Astrocyte (in vitro differentiated cells and primary cell): ENCODE measurements around the gene TMEM232. TPM values are rescaled to one million over a fixed set of nuclear protein-coding genes. Genes with fewer than 3 reads are reported as not detected.

Experiments
- DNase-seq: peaks from one replicate; pipeline ENCODE4 v3.0.0-alpha.2; 2010; ENCODE audit warnings: low read depth
- FAIRE-seq: peaks from 2 replicates; lab custom pipeline; 2011; peaks lifted over from hg19 to GRCh38; lab: Jason Lieb, UNC
- H2AFZ ChIP-seq: 2 replicates; pipeline ENCODE4 v1.6.0; 2012; ENCODE audit warnings: low read depth, low read length, inconsistent platforms
- H3K27ac ChIP-seq: 2 replicates; pipeline ENCODE4 v1.5.1; 2011; ENCODE audit warnings: low read depth, low read length, inconsistent platforms
- H3K27me3 ChIP-seq: 2 replicates; pipeline ENCODE4 v1.6.0; 2011; ENCODE audit warnings: low read length, inconsistent platforms; ENCODE audit not compliant: insufficient read depth
- H3K36me3 ChIP-seq: 2 replicates; pipeline ENCODE4 v1.5.1; 2011; ENCODE audit warnings: low read length, inconsistent platforms; ENCODE audit not compliant: insufficient read depth
- H3K4me1 ChIP-seq: 2 replicates; pipeline ENCODE4 v1.5.1; 2011; ENCODE audit warnings: low read length, inconsistent platforms; ENCODE audit not compliant: insufficient read depth
- H3K4me2 ChIP-seq: 2 replicates; pipeline ENCODE4 v1.6.0; 2012; ENCODE audit warnings: low read length, inconsistent platforms
- H3K4me3 ChIP-seq: 2 replicates; pipeline ENCODE4 v1.5.1; 2011; ENCODE audit warnings: low read depth, mild to moderate bottlenecking, low read length, inconsistent platforms; ENCODE audit not compliant: insufficient read depth
- H3K79me2 ChIP-seq: 2 replicates; pipeline ENCODE4 v1.6.0; 2012; ENCODE audit warnings: mild to moderate bottlenecking, low read length, inconsistent platforms; ENCODE audit not compliant: insufficient read depth
- H3K9ac ChIP-seq: 2 replicates; pipeline ENCODE4 v1.6.0; 2012; ENCODE audit warnings: mild to moderate bottlenecking, low read length, inconsistent platforms
- H3K9me3 ChIP-seq: 2 replicates; pipeline ENCODE4 v1.5.1; 2012; ENCODE audit warnings: low read depth, mild to moderate bottlenecking, low read length, inconsistent platforms; ENCODE audit not compliant: insufficient read depth
- H4K20me1 ChIP-seq: 2 replicates; pipeline ENCODE4 v1.6.0; 2012; ENCODE audit warnings: low read length, inconsistent platforms; ENCODE audit not compliant: insufficient read depth
- H3K27ac Mint-ChIP-seq: one replicate; pipeline ENCODE4 v1.8.0; 2021; ENCODE audit warnings: mild to moderate bottlenecking, mixed read lengths; ENCODE audit not compliant: unreplicated experiment
- H3K27me3 Mint-ChIP-seq: one replicate; pipeline ENCODE4 v1.8.0; 2021; ENCODE audit warnings: low read depth, mixed read lengths; ENCODE audit not compliant: unreplicated experiment
- H3K36me3 Mint-ChIP-seq: one replicate; pipeline ENCODE4 v1.8.0; 2021; ENCODE audit warnings: low read depth, mixed read lengths; ENCODE audit not compliant: unreplicated experiment
- H3K4me1 Mint-ChIP-seq: one replicate; pipeline ENCODE4 v1.8.0; 2021; ENCODE audit warnings: low read depth, mixed read lengths; ENCODE audit not compliant: unreplicated experiment
- H3K4me3 Mint-ChIP-seq: one replicate; pipeline ENCODE4 v1.8.0; 2021; ENCODE audit warnings: mild to moderate bottlenecking, moderate library complexity, mixed read lengths; ENCODE audit not compliant: unreplicated experiment
- H3K9me3 Mint-ChIP-seq: one replicate; pipeline ENCODE4 v1.8.0; 2021; ENCODE audit warnings: mild to moderate bottlenecking, mixed read lengths; ENCODE audit not compliant: unreplicated experiment
- CTCF ChIP-seq: IDR thresholded peaks from 2 replicates; pipeline ENCODE4 v1.5.1; 2011; ENCODE audit warnings: low read depth, mild to moderate bottlenecking, inconsistent platforms, low read length, moderate library complexity; ENCODE audit not compliant: insufficient read depth
- EZH2 ChIP-seq: IDR thresholded peaks from 2 replicates; pipeline ENCODE4 v1.6.1; 2012; ENCODE audit warnings: mild to moderate bottlenecking, low read length, inconsistent platforms; ENCODE audit not compliant: insufficient read depth
- total RNA-seq: library from RNA; stranded (reverse); gene quantifications from 2 replicates; pipeline ENCODE4 v1.2.1, GENCODE V29; 2021

The TMEM232 gene
- total RNA-seq, 1 donor from 2014 or later, result 1.4 TPM

GRCh38 chr5:110512266-110512665 lies 214.2 kb downstream of the TMEM232 start:
- no peak overlapping the region for H3K27ac ChIP-seq
- no peak overlapping the region for H3K27ac Mint-ChIP-seq
- no peak for FAIRE-seq
- TF ChIP-seq CTCF (no peak), EZH2 (no peak)
- no peak overlapping the region for H2AFZ ChIP-seq
- H3K4me2 ChIP-seq, result no peak overlapping the region
- H3K4me1 ChIP-seq, result no peaks in the 10 kb centered on the region
- H3K36me3 Mint-ChIP-seq, result no peaks in the 10 kb centered on the region
- no peak overlapping the region for H3K9ac ChIP-seq
- peak; percentile 50 for DNase-seq
- no peak overlapping the region for H3K4me3 ChIP-seq
- H3K4me3 Mint-ChIP-seq, result no peak overlapping the region
- H3K9me3 ChIP-seq, result no peaks in the 10 kb centered on the region
- no peaks in the 10 kb centered on the region for H3K36me3 ChIP-seq
- H3K79me2 ChIP-seq, result no peaks in the 10 kb centered on the region
- no peaks in the 10 kb centered on the region for H3K27me3 ChIP-seq
- H3K27me3 Mint-ChIP-seq, result no peaks in the 10 kb centered on the region
- H4K20me1 ChIP-seq, result no peaks in the 10 kb centered on the region
- no peaks in the 10 kb centered on the region for H3K9me3 Mint-ChIP-seq
- H3K4me1 Mint-ChIP-seq, result peaks cover 5% of the 10 kb centered on the region

- Histone ChIP-seq H3K36me3 (no peaks in the 10 kb centered on the region), H4K20me1 (no peaks in the 10 kb centered on the region), H3K4me1 (no peaks in the 10 kb centered on the region), H3K79me2 (no peaks in the 10 kb centered on the region), H3K9me3 (no peaks in the 10 kb centered on the region), H3K4me2 (no peak overlapping the region), H3K27ac (no peak overlapping the region), H3K27me3 (no peaks in the 10 kb centered on the region), H2AFZ (no peak overlapping the region), H3K9ac (no peak overlapping the region), H3K4me3 (no peak overlapping the region)
- Mint-ChIP-seq H3K27ac (peak overlapping the region; percentile 3), H3K27me3 (no peaks in the 10 kb centered on the region), H3K36me3 (no peaks in the 10 kb centered on the region), H3K9me3 (no peaks in the 10 kb centered on the region), H3K4me3 (no peak overlapping the region), H3K4me1 (peaks cover 5% of the 10 kb centered on the region)
- DNase-seq, result peak; percentile 23
- no peak for TF ChIP-seq EZH2
- no peak for TF ChIP-seq CTCF
- no peak for FAIRE-seq
These were observed 216.3 kb downstream of the TMEM232 start for GRCh38 chr5:110510146-110510545.

GRCh38 chr5:110507972-110508371 lies 218.5 kb downstream of the TMEM232 start:
- H3K36me3 Mint-ChIP-seq, result no peaks in the 10 kb centered on the region
- H3K79me2 ChIP-seq, result no peaks in the 10 kb centered on the region
- no peak overlapping the region for H3K4me2 ChIP-seq
- peaks cover 5% of the 10 kb centered on the region for H3K4me1 Mint-ChIP-seq
- DNase-seq (peak; percentile 34), FAIRE-seq (no peak)
- H3K36me3 ChIP-seq, result no peaks in the 10 kb centered on the region
- H3K4me1 ChIP-seq, result no peaks in the 10 kb centered on the region
- H2AFZ ChIP-seq, result no peak overlapping the region
- no peak for TF ChIP-seq CTCF
- no peak for TF ChIP-seq EZH2
- no peaks in the 10 kb centered on the region for H3K27me3 Mint-ChIP-seq
- H3K27ac ChIP-seq, result no peak overlapping the region
- no peaks in the 10 kb centered on the region for H3K9me3 Mint-ChIP-seq
- no peak overlapping the region for H3K4me3 Mint-ChIP-seq
- no peaks in the 10 kb centered on the region for H4K20me1 ChIP-seq
- H3K9me3 ChIP-seq, result no peaks in the 10 kb centered on the region
- H3K4me3 ChIP-seq, result no peak overlapping the region
- H3K27ac Mint-ChIP-seq, result no peak overlapping the region
- H3K27me3 ChIP-seq, result no peaks in the 10 kb centered on the region
- H3K9ac ChIP-seq, result no peak overlapping the region
